Activated CD8-positive, alpha-beta memory T cell treated with anti-CD3 and anti-CD28 coated beads, Interleukin-2, amount 50 U/mL, for 24 hours (primary cell): Measurements from ENCODE around the gene CTNND2.

ENCODE experiments used
- DNase-seq: peaks from one replicate; pipeline ENCODE4 v3.0.0-alpha.2; 2020; ENCODE audit errors: extremely low read depth

Gene CTNND2

GRCh38 chr5:11594021-11594420 lies 310.2 kb downstream of the CTNND2 start:
- no peak for DNase-seq

DNA sequence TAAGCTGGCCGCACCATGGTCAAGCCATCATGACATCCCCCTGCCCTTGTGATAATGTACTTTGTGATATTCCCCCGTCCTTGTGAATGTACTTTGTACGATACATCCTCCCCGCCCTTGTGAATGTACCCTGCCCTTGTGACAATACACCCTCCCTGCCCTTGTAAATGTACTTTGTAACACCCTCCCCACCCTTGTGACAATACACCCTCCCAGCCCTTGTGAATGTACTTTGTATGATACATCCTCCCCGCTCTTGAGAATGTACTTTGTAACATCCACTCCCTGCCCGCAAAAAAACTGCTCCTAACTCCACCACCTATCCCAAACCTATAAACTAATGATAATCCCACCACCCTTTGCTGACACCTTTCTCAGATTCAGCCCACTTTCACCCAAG lies 313.8 kb downstream of the CTNND2 start:
- no peak for DNase-seq

- DNase-seq = no peak
Observed at GRCh38 chr5:11588803-11589202, 315.4 kb downstream of the CTNND2 start.

DNA sequence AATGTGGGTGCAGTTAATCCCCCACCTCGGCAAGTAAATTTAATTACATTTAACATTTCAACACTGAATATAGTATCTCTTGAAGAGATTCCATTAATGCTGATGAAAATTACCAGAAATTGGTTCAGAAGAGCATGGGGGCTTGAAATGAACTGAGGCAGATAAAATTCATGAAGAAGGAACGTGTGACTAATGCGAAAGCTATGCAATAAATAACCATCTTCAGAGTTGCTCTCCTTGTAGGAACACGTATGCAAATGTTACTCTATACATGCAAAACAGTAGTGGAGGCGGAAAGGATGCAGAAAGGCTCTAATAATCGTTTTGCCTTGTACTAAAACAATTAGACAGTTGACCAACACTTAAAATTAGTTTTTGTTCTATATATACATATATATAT lies 320.2 kb downstream of the CTNND2 start:
- DNase-seq = no peak

- no peak for DNase-seq
Observed at GRCh38 chr5:11579351-11579750, 324.9 kb downstream of the CTNND2 start.

- DNase-seq = no peak
Observed at GRCh38 chr5:11574787-11575186, 329.5 kb downstream of the CTNND2 start.

DNA sequence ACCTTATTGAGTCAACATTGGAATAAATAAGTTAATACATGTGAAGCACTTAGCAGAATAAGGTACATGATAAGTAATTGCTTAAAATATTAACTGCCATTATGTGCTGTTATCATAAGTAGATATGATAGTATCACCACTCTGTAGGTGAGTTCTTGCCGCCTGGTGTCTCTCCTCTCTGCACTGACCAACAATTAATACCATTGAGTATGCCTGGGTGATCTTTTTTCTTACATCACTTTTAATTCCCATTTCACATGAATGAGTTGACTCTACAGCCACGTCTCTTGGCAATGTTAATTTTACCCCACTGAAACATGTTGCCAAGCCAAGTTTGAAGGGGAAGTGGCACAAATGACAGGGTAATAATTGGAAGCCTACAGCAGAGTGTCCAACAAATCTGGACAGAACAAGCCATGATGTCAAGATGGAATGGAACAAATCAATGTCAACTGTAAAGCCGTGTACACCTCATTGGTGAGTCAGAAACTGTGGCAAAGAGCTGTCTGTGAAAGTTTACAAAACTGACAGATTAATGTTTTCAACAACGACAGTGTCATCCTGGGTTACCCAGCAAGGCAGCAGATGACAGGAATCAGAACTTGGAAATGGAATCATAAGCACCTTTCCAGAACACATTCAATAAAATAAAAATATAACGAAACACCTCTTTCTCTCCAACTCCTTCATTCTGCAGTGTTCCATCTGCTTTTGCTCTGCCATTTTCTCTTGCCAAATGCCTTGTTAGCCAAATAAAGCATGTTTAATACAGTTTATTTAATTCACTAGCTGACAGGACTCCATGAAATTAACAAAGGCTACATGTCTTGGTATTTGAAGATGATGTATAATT lies 330.9 kb downstream of the CTNND2 start:
- no peak for DNase-seq

GRCh38 chr5:11564706-11565105 lies 339.5 kb downstream of the CTNND2 start:
- no peak for DNase-seq

- no peak for DNase-seq
Observed at GRCh38 chr5:11563822-11564221, 340.4 kb downstream of the CTNND2 start.

- DNase-seq = no peak
Observed at GRCh38 chr5:11560915-11561697, 343.1 kb downstream of the CTNND2 start.

- no peak for DNase-seq
Observed at GRCh38 chr5:11557063-11557462, 347.2 kb downstream of the CTNND2 start.

DNA sequence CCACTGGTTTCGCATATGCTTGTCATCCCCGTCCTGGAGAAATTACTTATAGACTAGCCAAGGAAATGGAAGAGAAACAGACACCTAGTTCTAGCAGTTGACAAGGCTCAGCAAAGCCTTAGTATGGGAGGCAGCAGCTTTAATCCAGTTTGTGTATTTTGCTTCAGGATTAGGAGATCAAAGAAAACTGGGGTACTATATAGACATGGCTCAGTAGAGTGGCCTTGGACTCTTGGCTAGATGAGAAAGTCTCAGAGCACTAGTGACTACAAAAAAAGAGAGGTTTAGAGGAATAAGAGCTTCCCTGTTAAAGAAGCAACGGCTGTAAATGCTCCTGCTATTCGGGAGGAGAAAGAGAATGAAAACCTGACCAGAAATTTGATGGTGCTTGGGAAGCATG lies 349.1 kb downstream of the CTNND2 start:
- no peak for DNase-seq

DNA sequence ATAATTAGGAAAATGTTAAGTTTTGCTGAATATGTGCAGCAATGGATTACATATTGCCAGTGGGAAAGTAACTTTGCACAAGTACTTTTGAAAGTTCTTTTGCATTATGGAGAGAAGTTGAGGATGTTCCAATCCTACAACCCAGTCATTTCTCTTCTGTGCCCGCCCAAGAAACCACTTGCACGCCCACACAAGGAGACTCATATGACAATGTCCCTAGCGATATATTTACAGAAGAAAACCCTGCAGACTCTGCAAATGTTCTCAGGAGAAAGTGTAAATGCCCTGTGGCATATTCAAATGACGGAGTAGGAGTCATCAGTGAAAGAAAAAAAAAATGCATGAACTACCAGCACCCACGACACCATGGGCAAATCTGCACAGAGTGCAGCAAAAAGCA lies 356.5 kb downstream of the CTNND2 start:
- DNase-seq = no peak

- DNase-seq = no peak
Observed at GRCh38 chr5:11547140-11547539, 357.1 kb downstream of the CTNND2 start.

GRCh38 chr5:11540112-11540511 lies 364.1 kb downstream of the CTNND2 start:
- no peak for DNase-seq

DNA sequence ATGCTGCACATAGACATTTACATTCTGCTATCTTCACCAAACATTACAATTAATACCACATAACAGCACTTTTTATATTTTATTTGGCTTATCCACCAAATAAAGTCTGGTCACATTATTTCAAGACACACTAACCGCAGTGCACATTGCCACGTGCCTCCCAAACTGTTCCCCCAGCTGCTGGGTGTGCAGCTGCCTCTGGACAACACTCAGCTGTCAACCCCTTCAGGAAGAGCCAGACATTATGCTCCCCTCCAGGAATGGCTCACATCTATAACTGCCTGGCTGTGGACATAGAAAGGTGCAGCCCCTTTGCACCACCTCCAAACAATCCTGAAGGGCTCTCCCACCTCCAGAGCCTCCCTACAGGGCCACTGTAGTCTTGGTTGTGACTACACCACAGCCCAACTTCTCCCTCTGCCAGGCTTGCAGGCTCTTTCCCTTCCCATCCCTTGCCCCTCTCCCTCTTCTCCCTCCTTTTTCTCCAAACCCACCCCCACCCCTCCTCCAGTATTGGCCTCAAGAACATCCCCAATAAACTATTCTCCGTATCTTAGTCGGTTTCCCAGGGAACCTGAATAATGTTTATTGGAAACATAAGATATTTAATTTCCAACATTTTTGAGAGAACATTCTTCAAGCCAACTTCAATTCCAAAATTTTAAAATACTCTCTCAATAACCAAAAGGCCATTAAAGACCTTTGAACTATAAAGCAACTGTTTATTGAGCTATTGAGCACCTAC lies 372.3 kb downstream of the CTNND2 start:
- DNase-seq = no peak

GRCh38 chr5:11528720-11529119 lies 375.5 kb downstream of the CTNND2 start:
- DNase-seq = no peak

- DNase-seq = no peak
Observed at GRCh38 chr5:11527652-11528349, 376.4 kb downstream of the CTNND2 start.

DNA sequence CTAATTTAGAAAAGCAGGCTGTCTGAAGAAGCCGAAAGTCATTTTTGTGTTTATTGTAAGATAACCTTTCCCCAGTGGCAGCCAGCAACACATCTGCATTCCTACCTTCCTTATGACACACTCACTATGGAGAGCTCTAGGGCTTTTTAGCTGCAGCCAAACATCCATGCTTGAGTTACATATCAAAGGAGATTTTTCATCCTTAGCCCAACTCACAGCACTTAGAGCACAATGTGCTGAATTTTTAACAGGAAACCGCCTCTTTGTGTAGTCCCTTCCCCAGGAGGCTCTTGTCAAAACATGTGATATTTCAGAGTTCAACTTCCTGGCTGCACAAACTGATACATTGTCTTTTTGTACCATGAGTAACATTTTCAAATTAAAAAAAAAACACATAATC lies 379.2 kb downstream of the CTNND2 start:
- no peak for DNase-seq

DNA sequence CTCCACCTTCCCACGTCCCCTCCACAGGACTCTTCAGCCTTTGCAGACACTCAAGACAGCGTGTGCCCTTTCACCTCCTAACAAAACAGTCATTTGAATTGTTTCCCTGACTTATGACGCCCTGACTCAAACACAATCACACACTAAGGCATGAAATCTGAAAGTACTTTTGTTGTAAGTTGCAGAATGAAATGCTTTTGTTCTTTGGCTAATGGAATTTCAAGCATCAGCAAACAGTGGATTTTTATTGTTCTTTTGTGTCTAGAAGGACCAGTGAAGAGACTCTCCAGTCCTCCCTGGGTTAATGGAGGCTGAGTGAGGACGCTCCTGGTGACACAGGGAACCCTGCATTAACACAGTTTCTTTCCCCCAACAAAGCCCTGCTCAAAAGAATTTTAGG lies 380.1 kb downstream of the CTNND2 start:
- DNase-seq = no peak

DNA sequence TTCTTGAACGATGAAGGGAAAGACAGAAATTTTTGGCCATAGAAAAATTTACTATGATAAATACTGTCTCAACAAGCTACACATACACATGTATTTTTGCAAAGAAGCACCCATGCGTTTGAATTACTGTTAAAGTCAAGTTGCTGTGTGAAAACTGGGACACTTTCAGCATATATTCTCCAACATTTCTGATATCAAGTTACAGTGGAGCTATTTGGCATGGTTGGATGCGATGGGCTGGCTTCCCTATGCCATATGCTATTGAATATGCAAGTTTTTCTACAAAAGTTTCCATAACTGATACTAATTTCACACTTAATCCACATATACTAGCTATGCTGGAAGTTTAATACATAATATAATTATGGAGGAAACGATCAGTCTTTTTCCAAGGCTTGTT lies 381.4 kb downstream of the CTNND2 start:
- DNase-seq = no peak
